Effector CD4-positive, alpha-beta T cell (primary cell): ENCODE data around the gene PKP3.
"Not testable (repeated sequence)": the region's sequence is repeated elsewhere in the genome, so short reads cannot be mapped to it uniquely, and the experiment has no call there.

Experiments used
- DNase-seq: peaks from one replicate; pipeline ENCODE4 v3.0.0-alpha.2; 2020

PKP3 gene

DNA sequence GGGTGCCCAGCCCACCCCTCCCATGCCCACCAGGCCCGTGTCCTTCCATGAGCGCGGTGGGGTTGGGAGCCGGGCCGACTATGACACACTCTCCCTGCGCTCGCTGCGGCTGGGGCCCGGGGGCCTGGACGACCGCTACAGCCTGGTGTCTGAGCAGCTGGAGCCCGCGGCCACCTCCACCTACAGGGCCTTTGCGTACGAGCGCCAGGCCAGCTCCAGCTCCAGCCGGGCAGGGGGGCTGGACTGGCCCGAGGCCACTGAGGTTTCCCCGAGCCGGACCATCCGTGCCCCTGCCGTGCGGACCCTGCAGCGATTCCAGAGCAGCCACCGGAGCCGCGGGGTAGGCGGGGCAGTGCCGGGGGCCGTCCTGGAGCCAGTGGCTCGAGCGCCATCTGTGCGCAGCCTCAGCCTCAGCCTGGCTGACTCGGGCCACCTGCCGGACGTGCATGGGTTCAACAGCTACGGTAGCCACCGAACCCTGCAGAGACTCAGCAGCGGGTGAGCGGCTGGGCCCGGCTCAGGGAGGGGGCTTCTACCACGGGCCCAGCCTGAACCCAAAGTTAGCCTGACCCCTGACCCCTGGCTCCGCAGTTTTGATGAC, 3.0 kb downstream of the PKP3 start:
- DNase-seq, result no peak

DNA sequence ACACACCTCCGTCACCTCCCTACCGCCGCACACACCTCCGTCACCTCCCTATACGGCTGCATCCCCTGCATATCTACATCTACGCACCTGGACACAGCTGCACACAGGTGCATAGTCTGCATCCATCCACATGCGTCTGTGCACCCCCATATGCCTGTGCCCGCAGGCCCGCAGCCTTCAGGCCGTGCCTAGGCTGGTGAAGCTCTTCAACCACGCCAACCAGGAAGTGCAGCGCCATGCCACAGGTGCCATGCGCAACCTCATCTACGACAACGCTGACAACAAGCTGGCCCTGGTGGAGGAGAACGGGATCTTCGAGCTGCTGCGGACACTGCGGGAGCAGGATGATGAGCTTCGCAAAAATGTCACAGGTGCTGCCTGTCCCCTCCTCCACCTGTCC, 4.8 kb downstream of the PKP3 start:
- DNase-seq, result no peak

DNA sequence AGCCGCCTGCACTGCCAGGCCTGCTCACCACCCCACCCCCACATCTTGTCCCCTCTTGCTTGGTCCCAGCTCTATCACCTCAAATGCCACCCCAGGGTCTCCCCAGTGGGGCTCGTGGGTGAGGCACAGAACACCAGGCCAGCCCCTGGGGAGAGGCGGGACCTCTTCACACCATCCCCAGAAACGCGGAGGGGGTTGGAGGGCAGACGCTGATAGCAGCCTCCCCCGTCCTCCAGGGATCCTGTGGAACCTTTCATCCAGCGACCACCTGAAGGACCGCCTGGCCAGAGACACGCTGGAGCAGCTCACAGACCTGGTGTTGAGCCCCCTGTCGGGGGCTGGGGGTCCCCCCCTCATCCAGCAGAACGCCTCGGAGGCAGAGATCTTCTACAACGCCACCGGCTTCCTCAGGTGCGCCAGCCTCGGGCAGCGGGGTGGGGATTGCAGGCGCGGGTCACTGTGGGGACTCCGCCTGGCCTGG, 5.8 kb downstream of the PKP3 start:
- DNase-seq, result no peak

DNA sequence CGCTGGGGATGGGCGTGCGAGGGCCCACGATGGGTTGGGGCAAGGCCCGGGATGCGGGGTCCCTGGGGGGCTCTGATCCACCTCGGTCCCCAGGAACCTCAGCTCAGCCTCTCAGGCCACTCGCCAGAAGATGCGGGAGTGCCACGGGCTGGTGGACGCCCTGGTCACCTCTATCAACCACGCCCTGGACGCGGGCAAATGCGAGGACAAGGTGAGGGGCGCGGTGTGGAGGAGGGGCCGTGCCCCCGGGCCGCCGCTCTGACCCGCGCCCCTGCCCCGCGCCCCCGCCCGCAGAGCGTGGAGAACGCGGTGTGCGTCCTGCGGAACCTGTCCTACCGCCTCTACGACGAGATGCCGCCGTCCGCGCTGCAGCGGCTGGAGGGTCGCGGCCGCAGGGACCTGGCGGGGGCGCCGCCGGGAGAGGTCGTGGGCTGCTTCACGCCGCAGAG, 6.3 kb downstream of the PKP3 start:
- DNase-seq, result no peak

- not testable (repeated sequence) for DNase-seq
Observed at GRCh38 chr11:401196-401595, 7.2 kb downstream of the PKP3 start.

DNA sequence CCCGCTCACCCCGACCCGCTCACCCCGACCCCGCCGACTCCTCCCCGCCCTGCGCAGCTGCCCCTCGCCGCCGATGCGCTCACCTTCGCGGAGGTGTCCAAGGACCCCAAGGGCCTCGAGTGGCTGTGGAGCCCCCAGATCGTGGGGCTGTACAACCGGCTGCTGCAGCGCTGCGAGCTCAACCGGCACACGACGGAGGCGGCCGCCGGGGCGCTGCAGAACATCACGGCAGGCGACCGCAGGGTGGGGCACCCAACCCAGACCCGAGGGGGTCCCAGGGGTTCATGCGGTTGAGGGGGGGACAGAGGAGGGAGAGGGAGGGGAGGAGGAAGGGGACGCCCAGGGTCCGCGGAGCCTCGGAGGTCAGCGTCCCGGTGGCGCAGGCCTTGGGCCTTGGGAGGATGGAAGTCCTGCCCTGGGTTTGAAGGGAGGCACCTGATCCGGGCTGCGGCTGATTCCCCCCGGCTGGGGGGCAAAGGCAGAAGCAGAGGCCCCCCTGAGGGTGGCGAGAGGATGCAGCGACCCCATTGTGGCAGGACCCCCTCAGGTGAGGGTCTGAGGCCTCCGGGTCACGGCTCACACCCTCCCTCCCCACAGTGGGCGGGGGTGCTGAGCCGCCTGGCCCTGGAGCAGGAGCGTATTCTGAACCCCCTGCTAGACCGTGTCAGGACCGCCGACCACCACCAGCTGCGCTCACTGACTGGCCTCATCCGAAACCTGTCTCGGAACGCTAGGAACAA, 9.2 kb downstream of the PKP3 start:
- DNase-seq, result no peak

GRCh38 chr11:403761-404431, 9.9 kb downstream of the PKP3 start:
- no peak for DNase-seq

GRCh38 chr11:404551-405264, 10.7 kb downstream of the PKP3 start:
- no peak for DNase-seq

- DNase-seq, result no peak
Observed at GRCh38 chr11:405323-405953, 11.4 kb downstream of the PKP3 start.

GRCh38 chr11:405954-406795, 12.2 kb downstream of the PKP3 start:
- no peak for DNase-seq

- peak; percentile 89 for DNase-seq
Observed at GRCh38 chr11:406796-407650, 13.0 kb downstream of the PKP3 start.

DNA sequence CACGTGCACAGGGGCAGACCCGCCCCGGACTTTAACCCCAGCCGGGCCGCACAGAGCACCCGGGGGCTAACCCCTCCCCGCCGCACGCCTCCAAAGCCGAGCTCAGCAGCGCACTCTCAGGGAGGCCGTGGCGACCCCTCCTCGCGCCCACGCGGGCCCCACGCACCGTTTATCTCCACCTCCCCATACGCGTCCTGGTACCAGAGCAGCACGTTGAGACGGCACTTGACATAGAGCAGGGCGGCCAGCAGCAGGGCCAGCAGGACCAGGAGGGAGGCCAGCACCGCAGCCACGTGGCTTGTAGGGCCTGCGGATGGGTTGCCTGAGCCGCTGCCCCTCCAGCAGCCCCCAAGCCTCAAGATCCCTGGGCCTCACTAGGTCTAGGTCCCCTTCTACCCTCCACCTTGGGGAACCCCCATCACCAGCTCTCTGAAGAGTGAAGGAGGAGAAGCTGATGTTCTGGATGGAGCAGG, 13.7 kb downstream of the PKP3 start:
- DNase-seq, result no peak

DNA sequence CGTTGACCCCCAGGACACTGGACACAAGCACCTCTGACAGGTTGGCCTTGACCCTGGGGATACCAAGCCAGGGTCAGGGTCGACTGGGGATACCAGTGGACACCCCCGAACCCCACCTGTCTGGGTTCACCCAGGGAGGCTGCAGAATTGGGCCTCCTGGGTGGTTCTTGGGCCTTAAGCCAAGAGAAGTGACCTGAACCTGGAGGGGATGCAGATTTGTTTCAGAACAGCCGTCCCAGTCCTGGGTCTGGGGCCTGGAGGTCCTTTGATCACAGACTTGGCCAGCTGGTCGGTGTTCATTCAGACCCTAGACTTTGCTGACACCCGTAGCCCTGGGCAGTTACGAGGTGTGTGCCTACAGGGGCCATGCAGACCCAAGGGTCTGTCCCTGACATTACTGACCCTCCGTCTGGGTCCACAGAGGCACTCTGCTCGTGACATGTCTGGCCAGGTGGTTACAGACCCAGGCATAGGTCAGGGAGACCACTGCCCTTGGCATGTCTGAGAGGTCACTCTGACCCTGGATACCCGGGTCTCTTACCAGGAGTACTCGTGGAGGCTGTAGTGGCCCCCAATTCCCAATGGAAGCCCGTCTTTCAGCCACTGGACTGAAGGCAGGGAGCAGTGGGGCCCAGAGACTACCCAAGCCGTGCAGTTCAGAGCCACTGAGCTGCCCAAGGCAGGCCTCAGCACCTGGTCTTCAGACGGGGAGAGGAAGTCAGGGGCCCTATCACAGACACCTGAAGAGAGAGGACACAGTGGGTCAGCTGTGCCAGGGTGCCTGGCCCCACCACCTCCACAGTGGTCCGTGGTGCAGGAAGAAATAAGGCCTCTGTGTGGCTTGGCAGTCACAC, 14.4 kb downstream of the PKP3 start:
- DNase-seq, result no peak

GRCh38 chr11:409008-409599, 15.1 kb downstream of the PKP3 start:
- DNase-seq, result no peak

DNA sequence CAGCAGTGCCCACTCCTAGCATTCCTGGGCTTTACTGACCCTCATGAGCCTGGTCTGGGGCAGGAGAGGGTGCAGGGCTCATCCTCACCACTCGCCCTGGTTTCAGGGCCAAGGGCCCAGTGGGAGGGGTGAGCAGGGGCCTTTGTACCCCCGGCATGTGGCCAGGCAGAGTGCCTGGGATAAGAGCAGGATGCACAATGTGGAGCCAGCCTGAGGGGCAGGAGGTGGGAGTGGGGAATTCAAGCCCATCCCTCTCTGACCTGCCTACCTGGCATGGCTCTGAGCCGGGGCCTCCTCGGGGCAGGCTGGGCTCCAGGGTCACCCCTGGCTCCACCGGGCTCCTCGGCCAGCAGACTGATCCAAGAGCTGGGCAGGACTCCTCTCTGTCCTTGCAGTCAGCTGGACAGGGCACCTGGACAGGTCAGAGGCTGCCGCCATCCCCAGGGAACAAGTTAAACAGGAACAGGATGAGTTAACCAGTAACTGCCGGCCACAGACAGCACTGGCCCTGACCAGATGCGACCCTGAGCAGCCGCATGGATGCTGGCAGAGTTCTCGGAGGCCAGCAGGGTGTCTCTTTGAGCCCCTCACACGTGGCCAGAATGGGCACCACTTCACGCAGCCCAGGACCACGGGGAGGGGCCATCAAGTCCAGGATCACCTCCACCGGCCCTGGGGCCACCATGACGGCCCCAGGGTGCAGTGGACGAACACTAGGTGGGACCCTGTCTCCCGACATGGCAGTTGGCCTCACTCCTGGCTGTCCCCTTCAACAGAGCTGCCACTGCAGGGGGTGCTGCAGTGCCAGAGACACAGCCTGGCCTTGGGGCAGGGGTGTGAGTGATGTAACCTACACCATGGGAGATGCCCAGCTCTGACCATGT, 15.8 kb downstream of the PKP3 start:
- DNase-seq, result no peak

DNA sequence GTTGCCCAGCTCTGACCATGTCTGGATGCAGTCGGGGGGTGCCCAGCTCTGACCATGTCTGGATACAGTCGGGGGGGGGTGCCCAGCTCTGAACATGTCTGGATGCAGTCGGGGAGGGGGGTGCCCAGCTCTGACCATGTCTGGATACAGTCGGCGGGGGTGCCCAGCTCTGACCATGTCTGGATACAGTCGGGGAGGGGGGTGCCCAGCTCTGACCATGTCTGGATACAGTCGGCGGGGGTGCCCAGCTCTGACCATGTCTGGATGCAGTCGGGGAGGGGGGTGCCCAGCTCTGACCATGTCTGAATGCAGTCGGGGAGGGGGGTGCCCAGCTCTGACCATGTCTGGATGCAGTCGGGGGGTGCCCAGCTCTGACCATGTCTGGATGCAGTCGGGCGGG, 16.7 kb downstream of the PKP3 start:
- DNase-seq, result not testable (repeated sequence)

DNA sequence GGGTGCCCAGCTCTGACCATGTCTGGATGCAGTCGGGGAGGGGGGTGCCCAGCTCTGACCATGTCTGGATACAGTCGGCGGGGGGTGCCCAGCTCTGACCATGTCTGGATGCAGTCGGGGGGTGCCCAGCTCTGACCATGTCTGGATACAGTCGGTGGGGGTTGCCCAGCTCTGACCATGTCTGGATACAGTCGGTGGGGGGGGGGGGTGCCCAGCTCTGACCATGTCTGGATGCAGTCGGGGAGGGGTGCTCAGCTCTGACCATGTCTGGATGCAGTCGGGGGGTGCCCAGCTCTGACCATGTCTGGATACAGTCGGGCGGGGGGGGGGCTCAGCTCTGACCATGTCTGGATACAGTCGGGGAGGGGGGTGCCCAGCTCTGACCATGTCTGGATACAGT, 17.5 kb downstream of the PKP3 start:
- DNase-seq, result not testable (repeated sequence)

- DNase-seq, result no peak
Observed at GRCh38 chr11:412641-413119, 18.7 kb downstream of the PKP3 start.
